AG09319 (cell line): ENCODE measurements around the gene CALCB.

Experiments
- DNase-seq: peaks from one replicate; pipeline ENCODE4 v3.0.0-alpha.2; 2010; ENCODE audit warnings: low read depth; ENCODE audit errors: extremely low read depth
- TF ChIP-seq, protein P1 (sequence below): IDR thresholded peaks from 2 replicates; pipeline ENCODE4 v1.5.1; 2011; ENCODE audit warnings: low read depth, mild to moderate bottlenecking, inconsistent platforms, low read length, moderate library complexity

CALCB gene

DNA sequence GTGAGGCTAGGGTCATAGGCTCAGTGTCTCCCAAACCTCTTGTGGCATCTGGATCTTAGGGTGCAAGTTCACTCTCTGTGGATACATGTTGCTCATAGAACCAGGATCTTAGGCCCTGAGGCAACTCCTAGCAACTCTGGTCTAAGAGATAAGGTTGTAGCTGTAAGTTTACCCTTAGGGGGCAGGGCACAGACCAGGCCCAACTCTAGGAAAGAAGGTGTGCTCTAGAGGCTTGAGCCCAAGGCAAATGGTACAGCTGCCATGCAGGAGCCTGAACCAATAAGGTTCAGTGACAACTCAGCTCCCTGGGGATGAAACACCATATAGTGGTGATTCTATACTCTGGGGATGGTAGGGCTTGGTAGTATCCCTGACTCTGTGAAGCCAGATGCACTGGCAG is 17.8 kb downstream of the CALCB start:
- DNase-seq: no peak
- TF ChIP-seq, protein P1, sequence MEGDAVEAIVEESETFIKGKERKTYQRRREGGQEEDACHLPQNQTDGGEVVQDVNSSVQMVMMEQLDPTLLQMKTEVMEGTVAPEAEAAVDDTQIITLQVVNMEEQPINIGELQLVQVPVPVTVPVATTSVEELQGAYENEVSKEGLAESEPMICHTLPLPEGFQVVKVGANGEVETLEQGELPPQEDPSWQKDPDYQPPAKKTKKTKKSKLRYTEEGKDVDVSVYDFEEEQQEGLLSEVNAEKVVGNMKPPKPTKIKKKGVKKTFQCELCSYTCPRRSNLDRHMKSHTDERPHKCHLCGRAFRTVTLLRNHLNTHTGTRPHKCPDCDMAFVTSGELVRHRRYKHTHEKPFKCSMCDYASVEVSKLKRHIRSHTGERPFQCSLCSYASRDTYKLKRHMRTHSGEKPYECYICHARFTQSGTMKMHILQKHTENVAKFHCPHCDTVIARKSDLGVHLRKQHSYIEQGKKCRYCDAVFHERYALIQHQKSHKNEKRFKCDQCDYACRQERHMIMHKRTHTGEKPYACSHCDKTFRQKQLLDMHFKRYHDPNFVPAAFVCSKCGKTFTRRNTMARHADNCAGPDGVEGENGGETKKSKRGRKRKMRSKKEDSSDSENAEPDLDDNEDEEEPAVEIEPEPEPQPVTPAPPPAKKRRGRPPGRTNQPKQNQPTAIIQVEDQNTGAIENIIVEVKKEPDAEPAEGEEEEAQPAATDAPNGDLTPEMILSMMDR: no peak

DNA sequence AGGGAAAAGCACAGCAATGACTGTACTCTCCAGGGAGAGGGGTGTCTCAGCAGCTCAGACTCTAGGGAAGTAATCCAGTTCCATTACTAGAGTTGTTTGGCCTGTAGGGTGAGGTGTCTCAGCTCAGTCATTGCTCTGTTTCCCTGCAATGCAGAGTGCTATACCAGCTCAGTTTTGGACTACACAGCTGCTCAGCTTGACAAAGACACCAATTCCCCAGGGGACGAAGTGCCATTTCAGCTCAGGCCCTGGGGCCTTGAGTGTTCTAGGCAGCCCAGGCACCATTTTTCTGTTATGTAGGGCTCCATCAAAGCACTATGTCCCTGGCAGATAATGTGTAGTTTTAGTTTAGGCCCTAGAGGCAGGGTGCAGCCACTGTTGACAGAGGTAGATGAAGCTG is 18.2 kb downstream of the CALCB start:
- TF ChIP-seq, protein P1: no peak
- DNase-seq: no peak

DNA sequence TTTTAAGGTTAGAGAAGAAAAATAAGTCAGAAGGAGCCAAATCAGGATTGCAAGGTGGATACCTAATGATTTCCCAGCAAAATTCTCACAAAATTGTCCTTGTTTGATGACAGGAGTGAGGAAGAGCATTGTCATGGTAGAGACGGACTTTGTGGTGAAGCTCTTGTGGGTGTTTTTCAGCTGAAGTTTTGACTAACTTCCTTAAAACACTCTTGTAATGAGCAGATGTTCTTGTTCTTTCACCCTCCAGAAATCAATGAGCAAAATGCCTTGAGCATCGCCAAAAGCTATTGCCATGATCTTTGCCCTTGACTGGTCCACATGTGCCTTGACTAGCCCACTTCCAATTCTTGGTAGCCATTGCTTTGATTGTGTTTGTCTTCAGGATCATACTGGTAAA is 20.0 kb downstream of the CALCB start:
- TF ChIP-seq, protein P1: no peak
- no peak for DNase-seq

DNA sequence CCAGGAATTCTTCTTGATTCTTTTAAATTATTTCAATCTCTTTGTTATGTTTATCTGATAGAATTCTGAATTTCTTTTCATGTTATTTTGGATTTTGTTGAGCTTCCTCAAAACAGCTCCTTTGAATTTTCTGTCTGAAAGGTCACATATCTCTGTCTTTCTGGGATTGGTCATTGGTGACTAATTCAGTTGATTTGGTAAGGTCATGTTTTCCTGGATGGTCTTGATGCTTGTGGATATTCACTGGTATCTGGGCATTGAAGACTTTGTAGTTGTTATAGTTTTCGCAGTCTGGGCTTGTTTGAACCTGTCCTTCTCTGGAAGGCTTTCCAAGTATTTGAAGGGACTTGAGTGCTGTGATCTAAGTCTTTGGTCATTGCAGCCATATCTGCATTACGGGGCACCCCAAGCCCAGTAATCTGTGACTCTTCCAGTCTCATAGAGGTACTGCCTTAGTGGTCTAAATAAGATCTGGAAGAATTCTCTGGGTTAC is 22.4 kb downstream of the CALCB start:
- no peak for DNase-seq
- TF ChIP-seq, protein P1: no peak

DNA sequence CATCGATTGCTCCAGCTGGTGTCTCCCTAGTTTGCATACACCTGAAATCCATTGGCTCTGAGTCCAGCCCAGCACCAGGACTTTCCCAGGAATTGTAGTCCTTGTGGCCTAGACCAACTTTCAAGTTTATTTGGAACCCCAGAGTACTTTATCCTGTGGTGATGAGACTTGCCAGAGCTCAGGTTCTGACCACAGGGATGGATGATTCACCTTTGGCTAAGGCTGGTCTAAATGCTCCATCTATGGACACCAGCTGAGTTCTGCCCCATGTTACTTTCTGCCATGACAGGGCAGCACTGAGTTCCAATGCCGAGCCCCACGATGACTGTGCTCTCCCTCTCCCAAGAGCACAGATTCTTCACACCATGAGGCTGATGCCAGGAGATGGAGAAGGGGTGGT is 24.0 kb downstream of the CALCB start:
- DNase-seq: no peak
- TF ChIP-seq, protein P1: no peak

DNA sequence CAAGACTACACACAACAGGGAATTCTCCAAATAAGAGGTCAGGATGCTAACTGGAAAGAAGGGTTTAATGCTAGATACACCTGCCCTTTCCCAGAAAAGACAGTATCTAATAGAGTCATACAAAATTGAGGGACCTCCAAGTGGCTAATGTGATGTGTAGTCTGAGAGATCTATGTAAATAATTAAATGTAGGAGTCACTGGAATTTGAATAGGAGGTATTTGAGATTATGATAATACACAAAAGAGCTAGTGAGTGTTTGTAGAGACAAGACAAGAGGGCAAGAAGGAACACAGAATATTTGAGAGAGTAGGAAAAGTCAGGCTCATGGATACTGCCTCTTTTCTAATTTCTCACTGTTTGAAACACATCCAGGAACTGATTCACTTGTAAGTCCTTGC is 25.9 kb downstream of the CALCB start:
- DNase-seq: no peak
- TF ChIP-seq, protein P1: no peak

DNA sequence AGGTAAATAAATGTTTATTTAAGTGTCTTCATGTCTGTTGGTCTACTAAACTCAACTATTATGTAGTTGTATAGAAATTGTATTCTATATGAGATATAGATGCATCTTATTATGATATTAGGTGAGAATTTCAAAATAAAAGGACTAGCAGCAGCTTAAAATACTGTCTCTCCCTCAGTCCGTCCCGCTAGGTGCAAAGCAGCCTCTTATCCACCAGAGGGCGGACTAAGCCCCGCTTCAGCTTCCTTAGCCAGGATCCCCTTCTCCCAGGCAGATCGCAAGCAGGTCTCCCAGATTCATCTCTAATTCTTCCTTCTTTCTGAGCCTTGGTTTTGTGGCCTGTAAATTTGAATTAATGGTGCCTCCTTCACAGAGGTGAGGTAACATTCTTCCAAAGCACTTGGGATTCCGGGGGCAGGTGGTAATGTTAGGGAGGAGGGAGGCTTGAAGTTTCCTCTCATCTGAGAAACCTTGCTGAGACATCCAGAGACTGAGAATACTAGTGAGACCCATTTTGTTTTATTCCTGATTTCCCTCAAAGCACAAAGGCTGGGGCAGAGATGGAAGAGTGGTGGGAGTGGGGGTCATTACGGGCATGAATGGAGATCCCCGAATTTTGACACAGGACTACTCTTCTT is 27.8 kb downstream of the CALCB start:
- DNase-seq: peak; percentile 35
- TF ChIP-seq, protein P1: peak; percentile 98
